Thoracic aorta (tissue), 2 donors: ENCODE measurements around the gene ESCO1. TPM values are rescaled to one million over a fixed set of nuclear protein-coding genes. Genes with fewer than 3 reads are reported as not detected.

Experiments
- ATAC-seq: fragments of 150-250 bp; one replicate; pipeline ENCODE4 v1.8.0; 2017; ENCODE audit warnings: low read depth; ENCODE audit not compliant: insufficient number of reproducible peaks, low FRiP score
- DNase-seq: peaks from one replicate; pipeline ENCODE4 v3.0.0-alpha.2; 2020; ENCODE audit warnings: low spot score
- H3K27ac ChIP-seq, 2 donors: fragments of 200-600 bp; sonication (generic); 1 replicate in 1 of 2; 2 replicates in 1 of 2; pipeline ENCODE4 v1.5.1; 2016; ENCODE audit warnings: mild to moderate bottlenecking in 2 of 2, moderate library complexity in 2 of 2
- H3K27me3 ChIP-seq: fragments of 200-600 bp; sonication (generic); replicated peaks from 2 replicates; pipeline ENCODE4 v1.6.0; 2016; ENCODE audit warnings: mild to moderate bottlenecking; ENCODE audit not compliant: insufficient read depth
- H3K36me3 ChIP-seq: fragments of 200-600 bp; sonication (generic); one replicate; pipeline ENCODE4 v1.5.1; 2016
- H3K4me1 ChIP-seq, 2 donors: fragments of 200-600 bp; sonication (generic); 1 replicate in 1 of 2; 2 replicates in 1 of 2; pipeline versions ENCODE4 v1.5.1 to v1.6.0; 2016; ENCODE audit warnings: low read depth in 2 of 2, mild to moderate bottlenecking in 1 of 2; ENCODE audit not compliant: control insufficient read depth in 1 of 2
- H3K4me3 ChIP-seq: fragments of 200-600 bp; sonication (generic); 2 replicates; pipeline ENCODE4 v1.5.1; 2016; ENCODE audit warnings: mild to moderate bottlenecking
- H3K9me3 ChIP-seq: fragments of 200-600 bp; sonication (generic); 2 replicates; pipeline ENCODE4 v1.5.1; 2016
- CTCF ChIP-seq: fragments of 200-600 bp; sonication (generic); IDR thresholded peaks from one replicate; pipeline ENCODE4 v1.5.1; 2019; ENCODE audit warnings: antibody characterized with exemption
- total RNA-seq, 2 donors: library from RNA; depleted of rRNA; stranded (reverse); fragments of >200 nt; gene quantifications; one replicate each; pipeline versions ENCODE4 v1.1.0 to v1.2.3, GENCODE V29; 2016

The ESCO1 gene
- total RNA-seq, 2 donors from 2014 or later: 10.3 to 22.0 TPM

- Histone ChIP-seq H3K27ac (no peak overlapping the region), H3K4me1 (no peaks in the 10 kb centered on the region), H3K27me3 (no peaks in the 10 kb centered on the region), H3K4me3 (no peak overlapping the region), H3K9me3 (no peaks in the 10 kb centered on the region), H3K36me3 (peaks cover 8% of the 10 kb centered on the region)
- ATAC-seq: no peak
- no peak for TF ChIP-seq CTCF
- DNase-seq: no peak
These were observed 113.5 kb downstream of the ESCO1 start for GRCh38 chr18:21486905-21487437.

GRCh38 chr18:21484851-21485636 is 115.5 kb downstream of the ESCO1 start:
- H3K27me3 ChIP-seq: no peaks in the 10 kb centered on the region
- H3K4me3 ChIP-seq: no peak overlapping the region
- H3K27ac ChIP-seq: no peak overlapping the region
- DNase-seq: no peak
- H3K4me1 ChIP-seq: no peaks in the 10 kb centered on the region
- no peak for ATAC-seq
- peaks cover 5% of the 10 kb centered on the region for H3K36me3 ChIP-seq
- H3K9me3 ChIP-seq: no peaks in the 10 kb centered on the region
- TF ChIP-seq CTCF: no peak

- H3K27me3 ChIP-seq: no peaks in the 10 kb centered on the region
- no peak for DNase-seq
- H3K9me3 ChIP-seq: no peaks in the 10 kb centered on the region
- no peak overlapping the region for H3K27ac ChIP-seq
- H3K4me1 ChIP-seq: no peaks in the 10 kb centered on the region
- no peak for ATAC-seq
- no peak for TF ChIP-seq CTCF
- H3K36me3 ChIP-seq: peaks cover 4% of the 10 kb centered on the region
- no peak overlapping the region for H3K4me3 ChIP-seq
These were observed 117.5 kb downstream of the ESCO1 start for GRCh38 chr18:21483051-21483450.

DNA sequence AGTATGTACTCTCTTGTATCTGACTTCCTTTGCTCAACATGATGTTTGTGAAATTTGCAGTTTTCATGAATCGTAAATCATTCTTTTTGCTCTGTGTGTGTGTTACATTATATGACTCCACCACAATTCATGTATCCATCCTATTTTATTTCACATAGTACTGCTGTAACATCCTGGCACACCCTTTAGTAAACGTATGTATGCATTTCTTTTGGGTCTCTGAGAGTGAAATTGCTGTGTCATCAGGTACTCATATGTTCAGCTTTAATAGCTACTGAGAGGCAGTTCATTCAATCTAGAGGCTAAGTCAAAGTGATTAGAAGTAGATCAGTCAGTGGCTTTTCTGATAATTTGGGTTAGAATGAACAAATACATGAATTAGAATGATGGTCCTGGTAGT is 118.8 kb downstream of the ESCO1 start:
- Histone ChIP-seq H3K4me3 (no peak overlapping the region), H3K9me3 (no peaks in the 10 kb centered on the region), H3K27ac (no peak overlapping the region), H3K27me3 (no peaks in the 10 kb centered on the region), H3K36me3 (peaks cover 4% of the 10 kb centered on the region), H3K4me1 (no peaks in the 10 kb centered on the region)
- TF ChIP-seq CTCF: no peak
- ATAC-seq (no peak), DNase-seq (no peak)

- no peak overlapping the region for H3K27ac ChIP-seq
- H3K9me3 ChIP-seq: no peaks in the 10 kb centered on the region
- no peaks in the 10 kb centered on the region for H3K27me3 ChIP-seq
- DNase-seq (no peak), ATAC-seq (no peak)
- no peak for TF ChIP-seq CTCF
- H3K4me3 ChIP-seq: no peak overlapping the region
- no peaks in the 10 kb centered on the region for H3K36me3 ChIP-seq
- no peaks in the 10 kb centered on the region for H3K4me1 ChIP-seq
These were observed 120.8 kb downstream of the ESCO1 start for GRCh38 chr18:21479721-21480120.

Other genes with a start within 250 kb of the ESCO1 start
- gene SNRPD1, start 11.6 kb upstream of the ESCO1 start, total RNA-seq: 1 to 10 TPM; 4.3 to 7.8 TPM
- gene ABHD3, start 104.1 kb upstream of the ESCO1 start, total RNA-seq: 10 to 100 TPM in 1 of 2 donors, 1 to 10 TPM in 1; 8.5 to 14.4 TPM
- gene MIB1, start 140.1 kb upstream of the ESCO1 start, total RNA-seq: 10 to 100 TPM; 37.9 to 53.6 TPM